HG02870 (cell line): ENCODE data around the gene GASK1A.

Experiments
- ATAC-seq: cut with Tn5 transposase; IDR thresholded peaks from one replicate; pipeline ENCODE4 v1.9.1; 2021; ENCODE audit warnings: mild to moderate bottlenecking, moderate library complexity; ENCODE audit not compliant: unreplicated experiment

The GASK1A gene

GRCh38 chr3:42982645-42983412 lies 3.7 kb downstream of the GASK1A start:
- ATAC-seq, result no peak

- ATAC-seq, result no peak
These were observed 4.8 kb downstream of the GASK1A start for GRCh38 chr3:42983927-42984326.

- ATAC-seq, result no peak
These were observed 5.6 kb downstream of the GASK1A start for GRCh38 chr3:42984701-42985100.

- no peak for ATAC-seq
These were observed 9.0 kb downstream of the GASK1A start for GRCh38 chr3:42988097-42988496.

GRCh38 chr3:42988566-42988965 lies 9.5 kb downstream of the GASK1A start:
- no peak for ATAC-seq

GRCh38 chr3:42991341-42992315 lies 12.5 kb downstream of the GASK1A start:
- no peak for ATAC-seq

GRCh38 chr3:42994595-42994994 lies 15.5 kb downstream of the GASK1A start:
- ATAC-seq, result no peak

GRCh38 chr3:42996021-42996420 lies 16.9 kb downstream of the GASK1A start:
- ATAC-seq, result no peak

GRCh38 chr3:42996633-42997075 lies 17.5 kb downstream of the GASK1A start:
- no peak for ATAC-seq

- ATAC-seq, result no peak
These were observed 20.1 kb downstream of the GASK1A start for GRCh38 chr3:42999212-42999611.

GRCh38 chr3:42999632-43000031 lies 20.5 kb downstream of the GASK1A start:
- no peak for ATAC-seq

GRCh38 chr3:43000387-43000786 lies 21.3 kb downstream of the GASK1A start:
- no peak for ATAC-seq

GRCh38 chr3:43001094-43001553 lies 22.0 kb downstream of the GASK1A start:
- ATAC-seq, result no peak

- ATAC-seq, result no peak
These were observed 22.5 kb downstream of the GASK1A start for GRCh38 chr3:43001556-43002121.

GRCh38 chr3:43004282-43004681 lies 25.2 kb downstream of the GASK1A start:
- no peak for ATAC-seq

- no peak for ATAC-seq
These were observed 26.1 kb downstream of the GASK1A start for GRCh38 chr3:43005253-43005652.

- no peak for ATAC-seq
These were observed 26.9 kb downstream of the GASK1A start for GRCh38 chr3:43005981-43006380.

GRCh38 chr3:43006825-43007224 lies 27.7 kb downstream of the GASK1A start:
- no peak for ATAC-seq

- no peak for ATAC-seq
These were observed 30.4 kb downstream of the GASK1A start for GRCh38 chr3:43009547-43009946.

- ATAC-seq, result no peak
These were observed 31.5 kb downstream of the GASK1A start for GRCh38 chr3:43010638-43011037.

- no peak for ATAC-seq
These were observed 32.5 kb downstream of the GASK1A start for GRCh38 chr3:43011638-43012037.
